Left lung (tissue), 10 donors: ENCODE results near the gene MEX3D. TPM values are rescaled to one million over a fixed set of nuclear protein-coding genes. Genes with fewer than 3 reads are reported as not detected.

Experiments used
- ATAC-seq: fragments of 200-7000 bp; cut with Tn5 transposase; one replicate; pipeline ENCODE4 v1.9.1; 2020; ENCODE audit warnings: moderate library complexity
- DNase-seq, 4 donors: peaks; one replicate each; pipeline ENCODE4 v3.0.0-alpha.2; 2013 to 2020
- H3K27ac ChIP-seq, 2 donors: fragments of 200-600 bp; sonication (generic) in 1 of 2; one replicate each; pipeline versions ENCODE4 v1.5.0 to v1.8.0; 2020 to 2021
- H3K27me3 ChIP-seq, 2 donors: fragments of 200-600 bp; sonication (generic) in 1 of 2; one replicate each; pipeline versions ENCODE4 v1.5.0 to v1.8.0; 2020 to 2021
- H3K36me3 ChIP-seq, 2 donors: fragments of 200-600 bp; sonication (generic) in 1 of 2; one replicate each; pipeline versions ENCODE4 v1.5.0 to v1.8.0; 2020 to 2021
- H3K4me1 ChIP-seq, 2 donors: fragments of 200-600 bp; one replicate each; pipeline ENCODE4 v1.8.0; 2021
- H3K4me3 ChIP-seq, 2 donors: fragments of 200-600 bp; sonication (generic) in 1 of 2; one replicate each; pipeline versions ENCODE4 v1.5.0 to v1.8.0; 2020 to 2021; ENCODE audit warnings: mild to moderate bottlenecking in 1 of 2
- H3K9me3 ChIP-seq, 2 donors: fragments of 200-600 bp; sonication (generic) in 1 of 2; one replicate each; pipeline versions ENCODE4 v1.5.0 to v1.8.0; 2020 to 2021
- intact Hi-C, 2 donors: fragments of 100-400 bp; cut with DNase I; formaldehyde crosslinking; loops; one replicate each; pipeline versions ENCODE4 v1.11.2 to v1.14.2; 2022
- polyA plus RNA-seq, 6 donors: library from polyadenylated mRNA; unstranded; fragments of 120-200 nt; gene quantifications; one replicate each; pipeline ENCODE4 v1.2.1, GENCODE V29; 2013; ENCODE audit not compliant: insufficient read length in 6 of 6
- total RNA-seq, 2 donors: library from RNA; stranded (reverse); fragmentation: NEBNext Ultra II Directional; extraction: Animal tissue kit (Norgen Biotek cat#: 25700); gene quantifications; one replicate each; pipeline ENCODE4 v1.2.1, GENCODE V29; 2021
- TF ChIP-seq, protein P1 (sequence below), 2 donors: fragments of 200-600 bp; sonication (generic) in 1 of 2; IDR thresholded peaks; one replicate each; pipeline versions ENCODE4 v1.5.0 to v1.8.0; 2021; ENCODE audit warnings: antibody characterized with exemption in 2 of 2
- donor health status: DM: no; HTN: yes; CAD: no.
- donor health status: DM: no; HTN: no; CAD: no.

MEX3D gene
- total and polyA plus RNA-seq, 8 donors, result 15.8 to 42.6 (median 26.3) TPM

GRCh38 chr19:1613808-1614570, 45.9 kb upstream of the MEX3D start:
- Histone ChIP-seq H3K36me3 (peaks cover 0 to 77% of the 10 kb centered on the region in 2 donors), H3K27me3 (no peaks in the 10 kb centered on the region), H3K9me3 (no peaks in the 10 kb centered on the region), H3K4me3 (no peak overlapping the region), H3K4me1 (peaks cover 0 to 5% of the 10 kb centered on the region in 2 donors), H3K27ac (no peak overlapping the region)
- intact Hi-C loops, result no loop called here
- peak in 1 of 4 donors; percentile 55 for DNase-seq
- no peak for ATAC-seq
- TF ChIP-seq, protein P1, sequence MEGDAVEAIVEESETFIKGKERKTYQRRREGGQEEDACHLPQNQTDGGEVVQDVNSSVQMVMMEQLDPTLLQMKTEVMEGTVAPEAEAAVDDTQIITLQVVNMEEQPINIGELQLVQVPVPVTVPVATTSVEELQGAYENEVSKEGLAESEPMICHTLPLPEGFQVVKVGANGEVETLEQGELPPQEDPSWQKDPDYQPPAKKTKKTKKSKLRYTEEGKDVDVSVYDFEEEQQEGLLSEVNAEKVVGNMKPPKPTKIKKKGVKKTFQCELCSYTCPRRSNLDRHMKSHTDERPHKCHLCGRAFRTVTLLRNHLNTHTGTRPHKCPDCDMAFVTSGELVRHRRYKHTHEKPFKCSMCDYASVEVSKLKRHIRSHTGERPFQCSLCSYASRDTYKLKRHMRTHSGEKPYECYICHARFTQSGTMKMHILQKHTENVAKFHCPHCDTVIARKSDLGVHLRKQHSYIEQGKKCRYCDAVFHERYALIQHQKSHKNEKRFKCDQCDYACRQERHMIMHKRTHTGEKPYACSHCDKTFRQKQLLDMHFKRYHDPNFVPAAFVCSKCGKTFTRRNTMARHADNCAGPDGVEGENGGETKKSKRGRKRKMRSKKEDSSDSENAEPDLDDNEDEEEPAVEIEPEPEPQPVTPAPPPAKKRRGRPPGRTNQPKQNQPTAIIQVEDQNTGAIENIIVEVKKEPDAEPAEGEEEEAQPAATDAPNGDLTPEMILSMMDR (IDR thresholded peaks at IDR 0.05), result no peak

DNA sequence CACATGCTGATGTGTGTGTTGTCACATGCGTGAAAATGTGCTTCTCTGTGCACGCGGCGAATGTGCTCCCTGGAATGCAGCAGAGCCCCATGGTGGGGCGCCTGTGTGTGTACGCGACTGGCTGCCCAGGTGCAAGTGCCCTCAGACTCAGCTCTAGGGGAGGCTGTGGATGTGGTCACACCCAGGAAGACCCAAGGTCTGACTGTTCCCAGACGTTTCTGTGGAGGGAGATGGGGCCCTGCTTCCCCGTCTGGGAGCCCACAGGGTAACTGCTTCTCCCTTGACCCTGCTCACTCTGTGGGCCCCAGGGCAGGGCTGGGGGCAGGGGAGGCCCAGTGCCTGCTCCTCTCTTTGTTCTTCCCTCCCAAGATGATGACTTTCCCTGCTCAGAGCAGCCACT, 45.0 kb upstream of the MEX3D start:
- Histone ChIP-seq H3K9me3 (no peaks in the 10 kb centered on the region), H3K36me3 (peaks cover 0 to 69% of the 10 kb centered on the region in 2 donors), H3K27me3 (no peaks in the 10 kb centered on the region), H3K27ac (no peak overlapping the region), H3K4me1 (peaks cover 0 to 5% of the 10 kb centered on the region in 2 donors), H3K4me3 (no peak overlapping the region)
- intact Hi-C loops, result no loop called here
- DNase-seq, result no peak
- TF ChIP-seq, protein P1 (IDR thresholded peaks at IDR 0.05), result no peak
- ATAC-seq, result no peak

- Histone ChIP-seq H3K4me1 (peaks cover 0 to 5% of the 10 kb centered on the region in 2 donors), H3K27ac (no peak overlapping the region), H3K27me3 (no peaks in the 10 kb centered on the region), H3K36me3 (peaks cover 0 to 61% of the 10 kb centered on the region in 2 donors), H3K9me3 (no peaks in the 10 kb centered on the region), H3K4me3 (no peak overlapping the region)
- intact Hi-C loops, result no loop called here
- ATAC-seq (no peak), DNase-seq (no peak)
- TF ChIP-seq, protein P1 (IDR thresholded peaks at IDR 0.05), result no peak
These were observed 44.3 kb upstream of the MEX3D start for GRCh38 chr19:1612114-1613086.

GRCh38 chr19:1611353-1611752, 43.2 kb upstream of the MEX3D start:
- intact Hi-C loops, result no loop called here
- H3K36me3 ChIP-seq, result peaks cover 0 to 53% of the 10 kb centered on the region in 2 donors
- TF ChIP-seq, protein P1 (IDR thresholded peaks at IDR 0.05), result no peak
- no peak overlapping the region for H3K4me3 ChIP-seq
- DNase-seq (peak in 1 of 4 donors; percentile 59), ATAC-seq (no peak)
- no peaks in the 10 kb centered on the region for H3K9me3 ChIP-seq
- H3K27ac ChIP-seq, result no peak overlapping the region
- H3K27me3 ChIP-seq, result no peaks in the 10 kb centered on the region
- H3K4me1 ChIP-seq, result peaks cover 1 to 9% of the 10 kb centered on the region in 2 donors

DNA sequence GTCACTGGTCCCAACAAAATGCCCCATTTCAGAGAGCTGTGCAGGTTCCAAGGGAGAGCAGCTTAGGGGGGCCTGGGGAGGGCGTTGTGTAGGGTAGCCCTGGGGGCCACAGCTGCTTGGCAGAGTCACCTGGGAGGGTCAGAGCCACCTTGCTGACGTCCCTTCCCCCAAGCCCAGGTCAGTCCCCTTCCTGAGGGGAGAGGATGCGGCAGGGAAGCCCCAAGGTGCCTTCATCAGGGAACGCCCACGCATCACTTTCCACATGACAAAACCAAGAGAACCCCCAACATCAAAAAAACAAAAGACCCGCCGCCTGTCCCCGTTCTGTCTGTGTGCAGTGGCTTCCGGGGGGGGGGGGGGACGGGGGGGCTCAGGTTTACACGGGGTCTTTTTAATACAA, 42.5 kb upstream of the MEX3D start:
- TF ChIP-seq, protein P1 (IDR thresholded peaks at IDR 0.05), result no peak
- Histone ChIP-seq H3K27me3 (no peaks in the 10 kb centered on the region), H3K36me3 (peaks cover 0 to 45% of the 10 kb centered on the region in 2 donors), H3K27ac (no peak overlapping the region), H3K4me1 (peaks cover 5 to 14% of the 10 kb centered on the region in 2 donors), H3K4me3 (no peak overlapping the region), H3K9me3 (no peaks in the 10 kb centered on the region)
- ATAC-seq, result no peak
- intact Hi-C loops, result no loop called here
- DNase-seq, result no peak
